Right lobe of liver (tissue), 4 donors: ENCODE measurements around the gene SASH1.

Experiments used
- POLR2A ChIP-seq: fragments of 450-650 bp; IDR thresholded peaks from one replicate; pipeline ENCODE4 v1.6.1; 2017; ENCODE audit warnings: antibody characterized with exemption, mild to moderate bottlenecking
- TF ChIP-seq, protein P1 (sequence below), 4 donors: fragments of 200-600 bp in 3 of 4; fragments of 450-650 bp in 1 of 4; IDR thresholded peaks; one replicate each; pipeline versions ENCODE4 v1.5.1 to v1.8.0; 2016 to 2022; ENCODE audit warnings: antibody characterized with exemption in 4 of 4, mild to moderate bottlenecking in 2 of 4
- donor health status: DM: no; HTN: no; CAD: no.
- donor health status: DM: no; HTN: no; CAD: no.
- donor health status: DM: no; HTN: yes; CAD: no.

DNA sequence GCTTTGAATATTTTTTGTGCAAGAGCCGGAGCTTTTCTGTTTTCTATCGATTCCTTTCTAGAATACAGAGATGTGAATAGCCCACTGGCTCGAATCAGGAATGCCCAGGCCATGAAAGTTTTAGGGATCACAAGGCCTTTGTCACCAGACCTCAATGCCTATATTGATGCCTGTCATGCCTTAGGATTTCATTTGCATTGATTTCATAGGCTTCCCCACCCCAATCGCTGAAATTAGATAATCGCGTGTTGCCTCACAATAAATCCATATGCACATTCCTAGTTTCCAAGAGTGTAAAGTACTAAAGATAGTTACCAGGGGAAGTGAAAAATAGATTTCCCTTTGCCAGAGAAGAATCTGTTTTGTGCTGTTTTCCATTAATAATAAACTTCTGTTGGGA lies 150.8 kb downstream of the SASH1 start:
- TF ChIP-seq, protein P1, sequence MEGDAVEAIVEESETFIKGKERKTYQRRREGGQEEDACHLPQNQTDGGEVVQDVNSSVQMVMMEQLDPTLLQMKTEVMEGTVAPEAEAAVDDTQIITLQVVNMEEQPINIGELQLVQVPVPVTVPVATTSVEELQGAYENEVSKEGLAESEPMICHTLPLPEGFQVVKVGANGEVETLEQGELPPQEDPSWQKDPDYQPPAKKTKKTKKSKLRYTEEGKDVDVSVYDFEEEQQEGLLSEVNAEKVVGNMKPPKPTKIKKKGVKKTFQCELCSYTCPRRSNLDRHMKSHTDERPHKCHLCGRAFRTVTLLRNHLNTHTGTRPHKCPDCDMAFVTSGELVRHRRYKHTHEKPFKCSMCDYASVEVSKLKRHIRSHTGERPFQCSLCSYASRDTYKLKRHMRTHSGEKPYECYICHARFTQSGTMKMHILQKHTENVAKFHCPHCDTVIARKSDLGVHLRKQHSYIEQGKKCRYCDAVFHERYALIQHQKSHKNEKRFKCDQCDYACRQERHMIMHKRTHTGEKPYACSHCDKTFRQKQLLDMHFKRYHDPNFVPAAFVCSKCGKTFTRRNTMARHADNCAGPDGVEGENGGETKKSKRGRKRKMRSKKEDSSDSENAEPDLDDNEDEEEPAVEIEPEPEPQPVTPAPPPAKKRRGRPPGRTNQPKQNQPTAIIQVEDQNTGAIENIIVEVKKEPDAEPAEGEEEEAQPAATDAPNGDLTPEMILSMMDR (IDR thresholded peaks at IDR 0.05), result no peak
- no peak for TF ChIP-seq POLR2A
